ENCODE results near the gene TACC3. TPM values are rescaled to one million over a fixed set of nuclear protein-coding genes. Genes with fewer than 3 reads are reported as not detected.

The TACC3 gene
- polyA plus RNA-seq, 4 donors, result 36.8 to 55.0 (median 46.6) TPM

DNA sequence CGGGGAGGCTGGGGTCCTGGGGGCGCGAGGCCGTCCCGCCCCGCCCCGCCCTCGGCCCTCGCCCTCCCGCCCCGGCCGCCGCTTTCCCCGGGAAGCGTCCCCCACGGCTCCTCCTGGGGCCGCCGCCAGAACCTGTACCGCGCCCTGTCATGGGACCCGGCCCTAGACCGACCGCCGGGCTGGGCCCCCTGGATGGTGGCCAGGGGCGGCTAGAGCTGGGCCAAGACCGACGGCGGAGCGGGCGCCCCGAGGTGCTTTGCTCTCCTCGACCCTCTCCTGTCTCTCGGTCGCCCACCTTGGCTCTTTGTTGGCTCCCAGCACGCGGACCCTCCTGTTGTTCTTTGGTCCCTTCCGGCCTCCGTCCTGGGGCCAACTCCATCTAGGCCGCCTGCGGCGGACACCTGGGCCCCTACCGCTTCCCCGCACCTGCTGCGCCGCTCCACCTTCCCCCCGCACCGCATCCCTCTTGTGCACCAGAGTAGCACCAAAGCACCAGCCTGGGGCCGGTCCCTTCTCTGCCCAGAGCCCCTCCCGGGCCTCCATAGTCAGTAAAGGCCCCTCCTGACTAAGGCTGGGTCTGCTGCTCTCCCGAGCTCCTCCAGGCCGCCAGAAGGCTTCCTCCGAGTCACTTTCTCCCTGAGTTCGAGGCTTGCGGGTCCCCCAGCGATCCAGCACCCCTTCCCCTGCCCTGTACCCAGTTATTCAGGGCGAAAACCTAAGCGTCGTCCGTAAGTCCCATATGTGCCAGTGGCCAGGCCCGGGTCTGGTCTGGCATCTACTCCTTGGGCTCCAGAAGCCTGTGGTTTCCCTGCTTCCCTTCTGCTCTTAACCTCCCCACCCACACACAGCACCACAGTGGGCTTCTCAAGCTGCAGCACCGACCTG, 587 bp downstream of the TACC3 start:
- no peak for DNase-seq (ENCODE audit: low read depth in 4 of 4, low spot score in 2 of 4)

DNA sequence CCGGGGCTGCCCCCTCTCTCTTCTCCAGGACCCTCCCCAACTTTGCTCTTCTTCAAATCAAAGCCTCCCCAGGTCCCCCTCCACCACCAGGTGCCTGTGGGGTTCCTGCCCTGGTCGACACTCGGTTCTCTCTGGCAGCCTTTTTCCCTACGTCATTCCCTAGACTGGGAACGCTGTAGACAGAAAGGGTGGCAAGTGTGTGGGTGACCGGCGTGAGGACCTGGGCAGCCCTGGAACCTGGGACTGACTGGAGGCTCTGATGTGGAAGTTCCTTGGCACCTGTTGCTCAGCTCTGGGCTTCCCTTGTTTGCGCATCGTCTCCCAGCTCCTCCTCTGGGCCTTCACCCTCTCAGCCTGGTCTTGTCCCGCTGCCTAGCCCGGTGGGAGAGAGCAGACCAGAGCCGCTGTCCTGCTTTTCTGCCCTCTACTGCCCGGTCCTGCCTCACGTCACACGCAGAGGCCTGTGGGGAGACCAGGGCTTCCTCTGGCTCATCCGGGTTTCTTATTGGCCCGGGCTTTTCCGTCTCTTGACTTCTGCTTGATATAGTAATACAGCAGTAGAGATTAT, 1.3 kb downstream of the TACC3 start:
- no peak for DNase-seq (ENCODE audit: low read depth in 4 of 4, low spot score in 2 of 4)

DNA sequence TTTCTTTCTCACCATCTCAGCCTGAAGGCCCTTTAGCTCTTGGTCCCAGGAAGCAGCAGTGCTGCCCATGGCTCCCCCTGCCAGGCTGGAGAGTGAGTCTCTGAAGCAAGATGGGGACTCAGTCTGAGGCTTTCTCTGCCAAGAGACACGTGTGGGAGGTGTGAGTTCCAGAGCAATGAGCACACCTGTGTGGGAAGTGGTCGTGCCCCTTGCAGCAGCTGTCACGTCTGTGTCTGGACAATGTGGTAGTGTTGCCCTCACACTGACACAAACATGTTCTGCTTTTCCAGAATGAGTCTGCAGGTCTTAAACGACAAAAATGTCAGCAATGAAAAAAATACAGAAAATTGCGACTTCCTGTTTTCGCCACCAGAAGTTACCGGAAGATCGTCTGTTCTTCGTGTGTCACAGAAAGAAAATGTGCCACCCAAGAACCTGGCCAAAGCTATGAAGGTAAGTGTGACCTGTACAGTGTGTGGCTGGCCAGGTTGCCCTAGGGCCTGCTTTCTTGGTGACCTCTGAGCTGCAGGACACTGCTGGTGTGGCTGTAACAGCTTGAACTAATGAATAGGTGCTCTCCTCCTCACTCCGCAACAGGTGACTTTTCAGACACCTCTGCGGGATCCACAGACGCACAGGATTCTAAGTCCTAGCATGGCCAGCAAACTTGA, 1.9 kb downstream of the TACC3 start:
- no peak for DNase-seq (ENCODE audit: low read depth in 4 of 4, low spot score in 2 of 4)

DNA sequence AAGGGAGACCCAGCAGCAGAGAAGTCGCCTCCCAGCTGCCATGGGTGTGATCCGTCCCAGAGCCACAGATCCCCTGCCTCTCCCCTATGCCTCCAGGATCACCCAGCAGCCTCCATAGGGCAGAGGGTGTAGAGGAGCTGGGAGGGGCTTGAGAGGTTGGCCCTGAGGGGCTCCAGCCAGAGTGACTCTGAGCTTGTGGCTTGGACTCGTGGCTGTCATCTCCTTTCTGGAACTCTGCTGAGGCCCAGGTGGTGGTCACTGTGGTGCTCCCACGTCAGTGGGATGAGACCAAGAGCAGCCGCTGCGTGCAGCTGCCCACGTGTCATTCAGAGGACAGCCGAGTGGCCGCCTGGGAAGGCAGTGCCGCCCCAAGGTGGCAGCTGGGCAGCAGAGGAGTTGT, 4.2 kb downstream of the TACC3 start:
- DNase-seq (ENCODE audit: low read depth in 4 of 4, low spot score in 2 of 4), result no peak

DNA sequence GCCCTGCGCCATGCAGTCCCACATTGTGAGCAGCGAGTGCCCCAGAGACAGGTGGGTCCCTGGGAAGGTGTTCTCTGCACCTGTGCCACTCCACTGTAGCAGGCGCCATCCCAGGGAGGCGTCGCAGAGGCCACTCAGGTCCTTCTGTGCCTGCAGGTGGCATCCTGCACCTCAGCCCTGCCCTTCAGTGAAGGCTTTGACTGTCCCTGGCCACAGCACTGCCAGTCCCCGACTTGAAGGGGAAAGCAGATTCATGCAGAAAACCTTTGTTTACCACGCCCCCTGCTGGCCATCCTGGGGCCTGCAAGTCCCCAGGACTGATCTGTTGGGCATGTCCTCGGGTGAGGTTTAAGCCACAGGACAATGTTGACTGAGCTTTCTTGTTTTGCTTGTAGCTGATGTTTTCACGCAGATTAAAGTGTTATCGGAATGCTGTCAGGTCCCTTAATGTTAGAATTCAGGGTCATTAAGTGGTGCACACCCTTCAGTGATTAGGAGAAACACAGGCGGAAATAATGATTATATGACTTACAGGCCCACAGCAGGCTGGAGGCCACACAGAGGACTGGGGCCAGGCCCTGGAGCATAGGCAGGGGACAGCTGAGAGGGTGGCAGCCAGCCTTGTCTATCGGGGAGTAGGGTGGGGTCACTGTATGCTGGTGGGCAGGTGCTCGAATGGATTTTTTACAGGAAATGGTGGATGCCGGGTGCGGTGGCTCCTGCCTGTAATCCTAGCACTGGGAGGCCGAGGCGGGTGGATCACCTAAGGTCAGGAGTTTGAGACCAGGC, 5.0 kb downstream of the TACC3 start:
- DNase-seq (ENCODE audit: low read depth in 4 of 4, low spot score in 2 of 4), result peak in 3 of 4 donors; percentile 72 to 80 (median 73)

DNA sequence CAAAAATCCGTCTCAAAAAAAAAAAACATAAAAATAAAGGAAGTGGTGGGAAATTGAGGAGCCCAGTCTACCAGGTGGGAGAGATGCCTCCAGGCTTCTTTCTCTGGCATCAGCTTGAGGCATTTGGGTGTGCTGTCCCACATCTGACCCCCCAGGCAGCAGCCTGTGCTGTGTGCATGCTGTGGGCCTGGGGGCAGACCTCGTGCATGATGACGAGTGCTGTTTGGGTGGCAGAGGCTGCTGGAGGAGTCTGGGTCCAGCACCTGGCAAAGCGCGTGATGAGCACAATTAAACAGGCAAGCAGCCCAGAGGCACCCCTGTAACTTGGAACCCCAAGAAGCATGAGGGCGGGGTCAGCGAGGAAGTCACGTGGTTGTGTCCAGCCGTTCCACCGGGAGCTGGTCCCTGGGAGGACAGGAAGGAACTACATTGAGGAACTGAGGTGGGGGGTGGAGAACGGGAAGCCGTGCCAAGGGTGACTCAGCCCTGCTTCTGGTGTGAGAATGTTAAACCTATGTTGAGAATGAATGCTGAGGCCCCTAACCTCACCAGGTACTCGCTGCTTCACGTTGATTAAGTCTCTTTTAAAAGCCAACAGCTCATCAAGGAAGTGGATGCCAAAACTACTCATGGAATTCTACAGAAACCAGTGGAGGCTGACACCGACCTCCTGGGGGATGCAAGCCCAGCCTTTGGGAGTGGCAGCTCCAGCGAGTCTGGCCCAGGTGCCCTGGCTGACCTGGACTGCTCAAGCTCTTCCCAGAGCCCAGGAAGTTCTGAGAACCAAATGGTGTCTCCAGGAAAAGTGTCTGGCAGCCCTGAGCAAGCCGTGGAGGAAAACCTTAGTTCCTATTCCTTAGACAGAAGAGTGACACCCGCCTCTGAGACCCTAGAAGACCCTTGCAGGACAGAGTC, 6.1 kb downstream of the TACC3 start:
- DNase-seq (ENCODE audit: low read depth in 4 of 4, low spot score in 2 of 4), result no peak

DNA sequence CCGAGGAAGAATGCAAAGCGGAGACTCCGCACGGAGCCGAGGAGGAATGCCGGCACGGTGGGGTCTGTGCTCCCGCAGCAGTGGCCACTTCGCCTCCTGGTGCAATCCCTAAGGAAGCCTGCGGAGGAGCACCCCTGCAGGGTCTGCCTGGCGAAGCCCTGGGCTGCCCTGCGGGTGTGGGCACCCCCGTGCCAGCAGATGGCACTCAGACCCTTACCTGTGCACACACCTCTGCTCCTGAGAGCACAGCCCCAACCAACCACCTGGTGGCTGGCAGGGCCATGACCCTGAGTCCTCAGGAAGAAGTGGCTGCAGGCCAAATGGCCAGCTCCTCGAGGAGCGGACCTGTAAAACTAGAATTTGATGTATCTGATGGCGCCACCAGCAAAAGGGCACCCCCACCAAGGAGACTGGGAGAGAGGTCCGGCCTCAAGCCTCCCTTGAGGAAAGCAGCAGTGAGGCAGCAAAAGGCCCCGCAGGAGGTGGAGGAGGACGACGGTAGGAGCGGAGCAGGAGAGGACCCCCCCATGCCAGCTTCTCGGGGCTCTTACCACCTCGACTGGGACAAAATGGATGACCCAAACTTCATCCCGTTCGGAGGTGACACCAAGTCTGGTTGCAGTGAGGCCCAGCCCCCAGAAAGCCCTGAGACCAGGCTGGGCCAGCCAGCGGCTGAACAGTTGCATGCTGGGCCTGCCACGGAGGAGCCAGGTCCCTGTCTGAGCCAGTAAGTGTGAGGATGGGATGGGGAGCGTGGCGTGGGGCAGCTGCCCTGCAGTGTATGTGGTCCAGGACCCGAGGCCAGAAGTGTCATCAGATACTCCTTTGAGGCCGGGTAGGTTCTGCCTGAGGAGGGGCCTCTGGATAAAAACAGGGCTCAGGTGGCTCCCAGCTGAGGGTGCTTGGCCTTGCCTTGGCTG, 7.0 kb downstream of the TACC3 start:
- no peak for DNase-seq (ENCODE audit: low read depth in 4 of 4, low spot score in 2 of 4)

DNA sequence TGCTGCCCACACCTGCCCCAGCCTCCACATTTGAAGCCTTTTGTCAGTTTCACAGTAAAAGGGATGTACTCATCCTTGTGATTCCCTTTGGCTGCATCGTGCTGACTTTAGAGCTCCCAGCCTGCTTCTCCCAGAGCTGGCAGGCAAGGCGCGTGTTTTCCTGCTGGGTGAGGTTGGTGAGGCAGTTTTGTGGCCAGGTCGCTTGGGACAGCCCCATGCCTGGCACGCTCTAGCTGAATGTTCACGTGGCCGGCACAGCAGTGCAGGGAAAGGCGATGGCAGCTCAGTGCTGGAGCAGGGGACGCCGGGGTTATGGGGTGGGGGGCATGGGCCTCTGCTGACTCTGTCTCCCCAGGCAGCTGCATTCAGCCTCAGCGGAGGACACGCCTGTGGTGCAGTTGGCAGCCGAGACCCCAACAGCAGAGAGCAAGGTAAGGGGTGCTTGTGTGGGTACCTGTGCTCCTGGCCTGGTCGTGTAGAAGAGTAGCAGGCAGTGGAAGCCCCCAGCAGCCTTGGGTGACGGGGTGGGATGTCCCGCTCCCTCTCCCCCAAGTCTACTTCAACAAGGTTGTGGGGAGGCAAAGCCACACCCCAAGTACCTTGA, 9.3 kb downstream of the TACC3 start:
- DNase-seq (ENCODE audit: low read depth in 4 of 4, low spot score in 2 of 4), result no peak

DNA sequence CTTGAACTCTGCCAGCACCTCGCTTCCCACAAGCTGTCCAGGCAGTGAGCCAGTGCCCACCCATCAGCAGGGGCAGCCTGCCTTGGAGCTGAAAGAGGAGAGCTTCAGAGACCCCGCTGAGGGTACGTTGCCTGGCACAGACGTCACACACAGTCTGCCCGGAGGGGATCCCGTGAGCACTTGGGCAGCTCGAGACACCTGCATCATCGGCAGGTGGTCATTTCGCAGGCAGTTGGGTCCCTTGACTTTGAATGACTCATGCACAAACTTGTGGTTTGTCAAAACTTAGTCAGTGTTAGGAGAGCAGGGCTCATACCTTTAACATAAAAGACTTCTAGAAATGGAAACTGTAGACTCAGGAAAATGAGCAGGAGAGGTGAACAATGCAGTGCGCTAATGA, 9.9 kb downstream of the TACC3 start:
- DNase-seq (ENCODE audit: low read depth in 4 of 4, low spot score in 2 of 4), result no peak

DNA sequence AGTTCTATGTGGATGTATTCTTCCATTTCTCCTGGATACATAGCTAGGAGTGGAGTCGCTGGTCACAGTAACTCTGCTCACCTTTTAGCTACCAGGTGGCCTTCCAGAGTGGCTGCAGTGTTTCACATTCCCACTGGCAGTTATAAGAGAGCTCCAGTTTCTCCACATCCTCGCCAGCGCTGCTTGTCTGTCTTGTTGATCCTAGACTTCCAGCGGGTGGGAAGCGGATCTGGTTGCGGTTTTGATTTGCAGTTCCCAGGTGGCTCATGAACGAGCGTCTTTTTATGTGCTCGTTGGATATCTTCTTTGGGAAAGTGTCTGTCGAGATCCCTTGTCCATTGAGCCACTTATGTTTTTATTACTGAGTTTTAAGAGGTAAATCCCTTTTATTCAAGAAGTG, 11.6 kb downstream of the TACC3 start:
- no peak for DNase-seq (ENCODE audit: low read depth in 4 of 4, low spot score in 2 of 4)

DNA sequence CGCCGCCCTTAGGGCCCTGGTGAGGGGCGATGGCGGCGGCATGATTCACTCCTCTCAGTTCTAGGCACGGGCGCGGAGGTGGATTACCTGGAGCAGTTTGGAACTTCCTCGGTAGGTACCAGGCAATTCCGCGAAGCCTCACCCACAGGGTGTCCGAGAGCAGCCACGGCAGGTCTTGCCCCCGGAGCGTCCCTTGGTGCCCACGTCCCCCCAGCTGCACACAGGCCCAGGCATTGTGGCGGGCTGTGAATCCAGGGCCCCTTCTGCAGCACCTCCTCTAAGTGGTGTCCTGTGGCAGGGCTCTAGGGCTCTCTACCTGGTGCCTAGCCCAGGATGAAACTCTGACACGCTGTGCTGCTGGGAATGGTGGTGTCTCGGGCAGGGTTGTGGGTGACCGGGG, 13.9 kb downstream of the TACC3 start:
- no peak for DNase-seq (ENCODE audit: low read depth in 4 of 4, low spot score in 2 of 4)

DNA sequence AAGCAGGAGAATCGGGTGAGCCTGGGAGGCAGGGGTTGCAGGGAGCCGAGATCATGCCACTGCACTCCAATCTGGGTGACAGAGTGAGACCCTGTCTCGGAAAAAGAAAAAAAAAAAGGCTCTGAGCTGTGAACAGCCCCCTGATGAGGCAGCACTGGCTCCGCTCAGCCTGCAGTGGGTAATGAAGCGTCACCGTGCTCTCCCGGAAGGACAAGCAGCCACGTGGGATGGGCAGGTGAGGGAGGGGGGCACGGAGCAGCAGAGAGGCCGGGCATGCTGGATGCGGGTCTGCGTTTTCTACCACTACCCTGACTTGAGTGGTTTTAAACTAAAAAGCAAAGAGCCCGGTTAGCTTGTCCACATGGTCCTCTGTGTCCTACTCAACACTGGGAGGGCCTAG, 15.5 kb downstream of the TACC3 start:
- DNase-seq (ENCODE audit: low read depth in 4 of 4, low spot score in 2 of 4), result no peak

DNA sequence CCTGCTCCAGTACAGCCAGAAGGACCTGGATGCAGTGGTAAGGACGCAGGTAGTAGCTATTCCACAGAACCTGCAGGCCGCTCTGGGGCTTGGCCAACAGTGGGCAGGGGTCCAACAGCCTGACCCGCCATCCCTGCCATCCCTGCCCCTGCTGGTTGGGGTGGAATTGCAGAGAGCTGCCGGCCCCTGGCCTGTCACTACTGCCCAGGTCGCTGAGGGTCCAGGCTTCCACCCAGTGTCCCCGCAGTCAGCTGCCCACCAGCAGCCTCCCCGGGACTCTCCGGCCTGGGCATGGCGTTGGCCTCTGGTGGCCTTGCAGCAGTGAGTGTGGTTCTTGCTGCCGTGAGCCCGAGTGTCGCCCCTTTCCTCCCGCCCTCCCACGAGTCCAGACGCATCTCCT, 16.3 kb downstream of the TACC3 start:
- no peak for DNase-seq (ENCODE audit: low read depth in 4 of 4, low spot score in 2 of 4)

DNA sequence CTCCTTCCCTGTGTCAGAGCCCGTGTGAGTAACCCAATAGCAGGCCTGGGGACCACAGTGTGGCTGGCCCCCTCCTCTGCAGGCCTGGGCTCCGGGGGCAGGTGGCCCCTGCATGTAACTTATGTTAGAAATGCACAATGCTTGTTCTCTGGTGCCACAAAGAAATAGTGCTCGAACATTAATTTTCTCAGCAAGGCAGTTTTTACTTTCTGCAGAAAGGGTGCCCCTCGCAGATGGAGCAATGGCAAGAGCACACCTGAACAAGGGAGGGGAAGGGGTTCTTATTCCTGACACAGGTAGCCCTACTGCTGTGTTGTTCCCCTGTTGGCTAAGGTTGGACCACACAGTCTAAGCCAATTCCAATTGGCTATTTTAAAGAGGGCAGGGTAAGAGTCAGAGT, 17.1 kb downstream of the TACC3 start:
- no peak for DNase-seq (ENCODE audit: low read depth in 4 of 4, low spot score in 2 of 4)

DNA sequence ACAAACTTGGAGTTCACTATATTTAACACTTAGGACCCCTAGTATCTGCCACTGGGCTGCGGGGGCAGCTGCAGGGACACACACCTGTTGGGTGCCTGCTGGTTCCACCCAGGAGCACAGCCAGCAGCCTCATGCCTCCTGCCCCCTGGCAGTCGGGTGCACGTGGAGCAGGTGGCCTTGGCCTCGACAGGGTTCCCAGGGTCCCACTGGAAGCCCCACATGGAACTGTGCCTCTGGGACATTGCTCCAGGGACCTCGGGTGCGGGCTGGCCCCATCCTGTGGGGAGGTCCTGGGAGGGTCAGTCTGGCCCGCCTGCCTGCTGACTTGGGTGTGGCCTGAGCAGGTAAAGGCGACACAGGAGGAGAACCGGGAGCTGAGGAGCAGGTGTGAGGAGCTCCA, 18.0 kb downstream of the TACC3 start:
- DNase-seq (ENCODE audit: low read depth in 4 of 4, low spot score in 2 of 4), result no peak

DNA sequence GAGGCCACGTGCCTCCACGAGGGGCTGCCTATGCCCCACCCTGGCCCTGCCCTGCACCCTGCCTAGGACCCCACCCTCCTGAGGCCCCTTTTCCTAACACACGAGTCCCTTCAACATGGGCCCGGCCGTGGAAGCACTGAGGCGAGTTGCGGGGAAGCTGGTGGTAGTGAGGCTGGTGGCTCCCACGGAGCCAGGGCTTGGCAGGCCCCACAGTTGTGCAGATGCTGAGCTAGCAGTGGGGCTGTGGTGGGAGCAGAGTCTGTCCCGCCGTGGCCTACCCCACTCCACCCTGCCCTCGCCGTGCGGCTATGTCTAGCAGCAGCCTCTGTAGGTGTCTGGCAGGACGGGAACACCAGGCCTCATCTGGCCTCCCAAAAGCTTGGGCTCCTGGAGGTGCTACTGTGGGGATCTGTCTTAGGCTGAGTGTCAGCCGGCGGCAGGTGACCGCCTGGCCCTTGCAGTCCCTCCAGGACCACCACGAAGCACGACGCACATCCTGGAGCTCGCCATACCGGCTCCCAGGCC, 18.8 kb downstream of the TACC3 start:
- no peak for DNase-seq (ENCODE audit: low read depth in 4 of 4, low spot score in 2 of 4)

DNA sequence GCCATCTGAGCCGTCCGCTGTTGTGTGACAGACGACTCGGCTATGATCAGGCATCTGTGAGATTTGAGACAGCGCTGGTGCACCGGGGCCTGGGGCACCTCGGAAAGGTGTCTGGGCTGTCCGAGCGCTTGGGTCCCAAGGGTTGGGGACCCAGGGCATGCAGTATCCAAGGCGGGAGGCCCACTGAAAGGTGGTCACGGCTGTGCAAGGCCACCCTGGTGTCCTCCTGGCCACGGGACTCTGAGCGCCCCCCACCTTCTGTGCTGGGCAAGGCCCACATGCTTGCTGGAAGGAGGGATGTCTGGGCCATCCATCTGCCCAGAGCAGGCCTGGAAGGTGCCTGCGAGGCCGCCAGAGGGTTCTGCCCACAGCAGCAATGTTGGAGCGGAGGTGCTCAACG, 19.9 kb downstream of the TACC3 start:
- no peak for DNase-seq (ENCODE audit: low read depth in 4 of 4, low spot score in 2 of 4)

DNA sequence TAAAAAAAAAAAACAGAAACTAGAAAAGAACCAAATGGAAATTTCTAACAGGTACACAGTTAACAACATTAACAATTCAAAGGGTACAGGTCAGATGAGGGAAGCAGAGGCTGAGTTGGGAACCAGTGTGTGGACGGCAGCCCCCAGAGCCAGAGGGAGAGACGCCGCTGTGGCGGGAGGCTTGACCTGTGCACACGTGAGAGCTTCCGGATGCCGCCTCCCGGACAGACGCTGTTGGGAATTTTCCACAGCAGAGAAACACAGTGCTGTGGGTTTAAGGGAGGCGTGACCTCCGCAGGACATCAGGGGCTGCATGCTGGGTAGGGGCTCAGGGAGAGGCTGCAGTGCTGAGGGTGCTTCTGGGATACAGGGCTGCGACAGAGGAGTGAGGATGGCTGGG, 22.2 kb downstream of the TACC3 start:
- DNase-seq (ENCODE audit: low read depth in 4 of 4, low spot score in 2 of 4), result no peak
